ENCODE measurements around the gene TECPR1.

Gene TECPR1

GRCh38 chr7:98251601-98252424, at the start of gene TECPR1:
Gene TECPR1, minus strand, starts transcription at chr7:98252232. Its CDS starts 6,086 bp downstream, at chr7:98246146.
- Histone ChIP-seq H3F3A (ENCODE audit: insufficient read depth, low read length) (peaks cover 19% of the 10 kb centered on the region), H3K27ac (ENCODE audit: low read length) (peak within 1 kb of the TSS; percentile 90), H3K4me2 (ENCODE audit: low read depth, low read length) (peak within 1 kb of the TSS; percentile 95), H3K27me3 (replicated peaks; ENCODE audit: insufficient read depth, low read length) (no peaks in the 10 kb centered on the region), H4K20me1 (ENCODE audit: insufficient read depth, low read length) (no peaks in the 10 kb centered on the region), H3K4me3 (ENCODE audit: low read length) (peak within 1 kb of the TSS; percentile 98), H3K9me2 (replicated peaks; ENCODE audit: insufficient read depth, low read length) (no peaks in the 10 kb centered on the region), H3K9me3 (replicated peaks; ENCODE audit: insufficient read depth, low read length) (no peaks in the 10 kb centered on the region), H3K79me2 (ENCODE audit: low read length) (peaks cover 42% of the 10 kb centered on the region), H3K9ac (ENCODE audit: low read length) (peak within 1 kb of the TSS; percentile 74), H2AFZ (ENCODE audit: low read length) (peak within 1 kb of the TSS; percentile 96), H3K36me3 (replicated peaks; ENCODE audit: insufficient read depth, low read length) (no peaks in the 10 kb centered on the region), H3K4me1 (ENCODE audit: low read length) (peaks cover 8% of the 10 kb centered on the region; the same call in 1 of the 2 replicates)
- DNase-seq = peak; percentile 97
- TF ChIP-seq CTCF (IDR thresholded peaks at IDR 0.05; ENCODE audit: low read length) (no peak), EZH2phosphoT487 (IDR thresholded peaks at IDR 0.05; ENCODE audit: low read length) (no peak), EZH2 (optimal IDR thresholded peaks at IDR 0.05; ENCODE audit: low read depth, low read length) (no peak)

- Histone ChIP-seq H3K4me3 (ENCODE audit: low read length) (no peak overlapping the region), H3K9ac (ENCODE audit: low read length) (no peak overlapping the region), H3K4me1 (ENCODE audit: low read length) (no peaks in the 10 kb centered on the region), H3K27me3 (replicated peaks; ENCODE audit: insufficient read depth, low read length) (no peaks in the 10 kb centered on the region), H4K20me1 (ENCODE audit: insufficient read depth, low read length) (no peaks in the 10 kb centered on the region), H3K36me3 (replicated peaks; ENCODE audit: insufficient read depth, low read length) (no peaks in the 10 kb centered on the region), H3K4me2 (ENCODE audit: low read depth, low read length) (no peak overlapping the region), H3K9me2 (replicated peaks; ENCODE audit: insufficient read depth, low read length) (no peaks in the 10 kb centered on the region), H3K9me3 (replicated peaks; ENCODE audit: insufficient read depth, low read length) (no peaks in the 10 kb centered on the region), H2AFZ (ENCODE audit: low read length) (no peak overlapping the region), H3K27ac (ENCODE audit: low read length) (no peak overlapping the region), H3F3A (ENCODE audit: insufficient read depth, low read length) (no peaks in the 10 kb centered on the region), H3K79me2 (ENCODE audit: low read length) (no peaks in the 10 kb centered on the region)
- no peak for TF ChIP-seq CTCF (IDR thresholded peaks at IDR 0.05; ENCODE audit: low read length)
- TF ChIP-seq EZH2 (optimal IDR thresholded peaks at IDR 0.05; ENCODE audit: low read depth, low read length) = no peak
- TF ChIP-seq EZH2phosphoT487 (IDR thresholded peaks at IDR 0.05; ENCODE audit: low read length) = no peak
- no peak for DNase-seq
Observed at GRCh38 chr7:98300595-98301372, 48.8 kb upstream of the TECPR1 start.

- Histone ChIP-seq H3K9me3 (replicated peaks; ENCODE audit: insufficient read depth, low read length) (no peaks in the 10 kb centered on the region), H3K4me1 (ENCODE audit: low read length) (no peaks in the 10 kb centered on the region), H3K9ac (ENCODE audit: low read length) (no peak overlapping the region), H3F3A (ENCODE audit: insufficient read depth, low read length) (no peaks in the 10 kb centered on the region), H3K4me3 (ENCODE audit: low read length) (no peak overlapping the region), H3K27me3 (replicated peaks; ENCODE audit: insufficient read depth, low read length) (no peaks in the 10 kb centered on the region), H3K4me2 (ENCODE audit: low read depth, low read length) (no peak overlapping the region), H3K79me2 (ENCODE audit: low read length) (no peaks in the 10 kb centered on the region), H3K27ac (ENCODE audit: low read length) (no peak overlapping the region), H2AFZ (ENCODE audit: low read length) (no peak overlapping the region), H3K36me3 (replicated peaks; ENCODE audit: insufficient read depth, low read length) (no peaks in the 10 kb centered on the region; the same call in 1 of the 2 replicates), H4K20me1 (ENCODE audit: insufficient read depth, low read length) (no peaks in the 10 kb centered on the region), H3K9me2 (replicated peaks; ENCODE audit: insufficient read depth, low read length) (no peaks in the 10 kb centered on the region)
- no peak for DNase-seq
- no peak for TF ChIP-seq CTCF (IDR thresholded peaks at IDR 0.05; ENCODE audit: low read length)
- no peak for TF ChIP-seq EZH2phosphoT487 (IDR thresholded peaks at IDR 0.05; ENCODE audit: low read length)
- no peak for TF ChIP-seq EZH2 (optimal IDR thresholded peaks at IDR 0.05; ENCODE audit: low read depth, low read length)
Observed at GRCh38 chr7:98297626-98298286, 45.7 kb upstream of the TECPR1 start.
